HG03571 (cell line): Measurements from ENCODE around the gene TRAF3IP1.
"Not testable (repeated sequence)": the region's sequence is repeated elsewhere in the genome, so short reads cannot be mapped to it uniquely, and the experiment has no call there.

Experiments used
- ATAC-seq: cut with Tn5 transposase; IDR thresholded peaks from one replicate; pipeline ENCODE4 v1.9.1; 2021; ENCODE audit not compliant: unreplicated experiment

TRAF3IP1 gene

DNA sequence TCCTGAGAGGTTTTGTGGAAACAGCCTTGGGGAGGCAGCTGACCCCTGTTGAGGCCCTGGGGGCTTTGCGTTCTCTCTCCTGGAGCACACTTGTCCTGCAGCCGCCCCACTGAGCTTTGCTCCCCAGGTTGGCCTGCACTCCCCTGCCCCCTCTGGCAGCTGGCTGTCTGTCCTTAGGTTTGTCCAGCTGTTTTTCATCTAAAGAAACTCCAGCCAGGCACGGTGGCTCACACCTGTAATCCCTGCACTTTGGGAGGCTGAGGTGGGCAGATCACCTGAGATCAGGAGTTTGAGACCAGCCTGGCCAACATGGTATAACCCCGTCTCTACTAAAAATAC is 84.9 kb downstream of the TRAF3IP1 start:
- not testable (repeated sequence) for ATAC-seq

DNA sequence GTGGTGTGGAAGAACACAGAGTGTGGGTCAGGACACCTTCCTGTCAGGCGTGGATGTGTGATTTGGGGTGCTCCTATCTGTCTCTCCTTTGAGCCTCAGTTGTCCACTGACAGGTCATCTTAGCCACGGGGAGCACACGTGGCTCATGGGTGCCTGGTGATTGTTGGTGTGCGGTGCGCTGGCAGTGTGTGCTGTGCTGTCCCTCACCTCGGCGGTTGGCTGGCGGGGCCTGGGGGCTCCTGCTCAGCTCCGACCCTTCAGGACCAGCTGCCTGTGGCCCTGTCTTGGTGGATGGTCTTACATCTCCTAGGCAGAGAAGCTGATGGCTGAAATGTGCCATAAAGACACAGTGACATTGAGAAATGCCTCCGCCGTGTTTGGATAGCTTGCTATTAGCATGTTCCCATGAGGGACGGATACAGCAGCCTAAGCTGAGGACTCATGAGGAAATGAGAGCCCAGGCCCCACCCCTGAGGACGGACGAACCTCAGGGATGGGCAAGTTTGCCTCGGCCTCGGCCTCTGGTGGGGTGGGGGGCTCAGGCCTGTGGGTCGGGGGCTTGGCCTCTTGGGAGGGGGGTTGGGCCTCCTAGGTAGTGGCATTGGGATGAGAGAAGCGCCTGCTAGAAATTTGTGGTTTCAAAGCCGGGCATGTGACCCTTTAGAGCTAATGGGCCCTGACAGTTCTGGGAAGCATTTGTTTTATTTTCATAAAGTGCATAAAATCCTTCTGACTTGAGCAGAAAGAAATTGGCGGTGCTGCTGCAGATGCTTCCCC is 86.1 kb downstream of the TRAF3IP1 start:
- no peak for ATAC-seq

DNA sequence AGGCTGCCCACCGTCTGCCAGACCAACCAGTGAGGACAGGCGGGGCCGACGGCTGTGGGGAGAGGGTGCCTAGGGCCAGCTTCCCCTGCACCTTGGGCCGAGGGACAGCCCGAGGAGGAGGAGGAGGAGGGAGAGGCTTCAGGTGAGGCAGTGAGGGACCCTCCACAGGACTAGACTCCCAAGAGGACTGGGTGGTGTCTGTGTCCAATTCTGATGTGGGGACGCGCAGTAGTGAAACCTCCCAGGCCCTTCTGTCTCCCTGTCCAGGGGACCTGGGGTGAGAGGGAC is 86.6 kb downstream of the TRAF3IP1 start:
- ATAC-seq: no peak

DNA sequence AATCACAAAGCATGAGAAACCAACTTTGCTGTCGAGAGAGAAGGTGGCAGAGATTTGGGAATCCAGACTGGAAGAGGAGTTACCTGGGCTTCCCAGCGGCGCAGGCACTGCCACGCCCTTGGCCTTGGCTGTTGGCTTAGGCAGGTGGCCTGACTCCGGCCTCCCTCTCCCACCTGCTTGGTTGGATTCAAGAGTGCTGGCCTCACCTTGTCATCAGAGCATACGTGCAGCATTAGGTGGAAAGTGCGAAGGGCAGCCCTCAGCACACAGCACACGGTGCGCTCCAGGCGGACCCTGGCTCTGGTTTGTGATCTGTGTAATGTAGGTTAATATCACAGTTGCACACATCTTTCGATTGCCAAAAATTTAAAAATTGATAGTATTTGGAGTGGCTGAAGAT is 87.2 kb downstream of the TRAF3IP1 start:
- ATAC-seq: no peak

DNA sequence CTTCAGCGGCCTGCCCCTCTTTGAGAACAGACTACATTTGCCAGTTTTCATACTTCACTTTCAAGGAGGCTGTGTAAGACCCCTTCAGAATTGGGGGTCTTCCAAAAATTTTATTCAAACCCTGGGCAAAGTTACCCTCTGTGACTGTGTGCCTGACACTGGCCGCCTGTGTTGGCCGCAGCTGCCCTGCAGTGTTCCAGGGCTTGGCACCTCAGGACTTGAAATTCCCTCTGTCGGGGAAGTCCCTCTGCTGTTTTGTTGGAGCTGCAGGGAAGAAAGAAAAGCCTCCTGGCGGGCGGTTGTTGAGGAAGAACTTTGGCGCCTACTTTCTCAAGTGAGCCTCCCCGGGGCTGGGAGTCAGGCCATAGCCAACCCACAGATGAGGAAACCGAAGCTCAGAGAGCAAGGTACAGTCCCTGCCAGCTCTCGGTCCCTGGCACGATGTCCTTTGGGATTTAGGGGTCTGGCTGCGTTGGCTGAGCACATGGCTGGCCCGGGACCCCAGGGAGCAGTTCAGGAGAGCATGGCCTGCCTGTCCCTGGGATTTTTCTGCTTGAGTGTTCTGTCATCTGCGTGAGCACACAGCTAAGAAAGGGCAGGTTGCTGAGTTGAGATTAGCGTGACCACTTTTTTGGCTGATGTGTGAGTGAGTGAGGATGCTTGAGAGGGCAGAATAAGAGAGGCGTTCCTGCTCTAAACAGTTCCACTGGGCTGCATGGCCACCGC is 88.5 kb downstream of the TRAF3IP1 start:
- ATAC-seq: no peak

DNA sequence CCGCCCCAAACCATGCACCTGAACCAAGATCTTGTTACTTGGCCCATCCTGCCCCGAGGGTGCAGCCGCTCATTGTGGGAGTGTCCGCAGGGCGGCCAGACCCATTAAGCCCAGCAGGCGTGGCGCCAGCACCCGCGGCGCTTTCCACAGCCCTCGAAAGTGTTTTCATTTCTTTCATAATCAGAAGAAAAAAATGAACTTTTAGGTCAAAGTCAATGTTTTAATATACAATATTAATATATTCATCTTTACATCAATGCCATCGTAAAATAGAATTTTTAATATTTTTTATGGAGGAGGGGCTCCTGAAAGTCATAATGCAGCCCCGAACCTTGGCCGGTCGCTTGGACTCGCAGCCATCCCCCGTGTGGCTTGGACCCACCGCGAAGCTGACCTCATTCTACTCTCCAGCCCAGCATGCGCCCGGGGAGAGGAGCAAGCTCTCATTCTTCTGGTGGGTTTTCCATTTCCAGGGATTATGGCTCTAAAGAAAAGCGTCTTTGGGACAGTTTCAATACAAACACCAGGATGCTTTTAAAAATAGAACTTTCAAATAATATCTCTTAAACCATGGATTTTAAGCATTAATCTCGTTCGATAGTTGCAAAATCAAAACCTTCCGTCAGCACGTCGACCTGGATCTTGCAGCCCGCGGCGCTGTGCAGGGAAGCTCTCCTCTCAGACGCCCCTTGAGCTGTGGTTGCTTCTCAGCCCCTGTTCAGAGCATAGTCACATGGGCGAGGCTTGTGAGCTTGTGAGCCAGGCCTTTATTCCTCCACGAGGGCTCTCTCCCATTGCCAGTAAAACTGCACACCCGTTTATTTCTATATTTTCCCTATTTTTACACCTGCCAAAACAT is 89.3 kb downstream of the TRAF3IP1 start:
- no peak for ATAC-seq

DNA sequence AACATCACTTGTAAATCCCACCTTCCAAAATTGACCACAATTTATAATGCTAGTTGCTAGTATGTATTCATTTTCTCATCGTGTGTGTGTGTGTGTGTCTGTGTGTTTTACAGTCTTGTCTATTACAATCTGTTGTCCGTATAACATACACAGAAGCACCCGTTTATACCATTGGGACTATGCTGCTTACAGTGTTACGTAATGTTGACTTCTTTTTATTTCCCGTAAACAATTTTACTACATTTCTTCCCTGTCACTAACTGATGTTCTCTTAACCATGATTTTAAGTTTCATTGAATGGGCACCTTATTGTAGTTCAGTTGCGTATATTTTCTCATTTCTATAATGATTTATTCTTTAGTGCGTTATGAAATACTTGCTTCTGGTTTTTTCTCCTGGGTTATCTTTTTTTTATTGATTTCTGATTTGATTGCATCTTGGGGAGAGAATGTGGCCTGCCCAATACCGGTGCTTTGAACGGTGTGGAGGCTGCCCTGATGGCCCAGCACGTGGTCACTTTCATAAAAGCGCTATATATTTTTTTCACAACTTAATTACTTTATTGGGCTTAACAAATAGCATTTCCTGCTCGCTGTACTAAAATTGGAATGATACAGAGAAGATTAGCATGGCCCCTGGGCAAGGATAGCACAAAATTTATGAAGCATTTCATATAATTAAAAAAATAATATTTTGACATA is 91.9 kb downstream of the TRAF3IP1 start:
- no peak for ATAC-seq

DNA sequence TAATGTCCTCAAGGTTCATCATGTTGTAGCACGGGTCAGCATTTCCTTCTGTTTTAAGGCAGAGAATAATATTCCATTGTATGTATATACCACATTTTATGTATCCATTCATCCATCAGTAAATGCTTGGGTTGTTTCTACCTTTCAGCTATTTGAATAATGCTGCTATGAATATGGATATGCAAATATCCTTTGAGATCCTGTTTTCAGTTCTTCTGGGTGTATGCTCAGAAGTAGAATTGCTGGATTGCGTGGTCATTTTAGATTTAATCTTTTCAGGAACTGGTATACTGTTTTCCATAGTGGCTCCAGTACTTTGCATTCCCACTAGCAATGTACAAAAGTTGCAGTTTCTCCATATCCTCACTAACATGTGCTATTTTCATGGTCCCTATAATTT is 93.0 kb downstream of the TRAF3IP1 start:
- ATAC-seq: no peak

DNA sequence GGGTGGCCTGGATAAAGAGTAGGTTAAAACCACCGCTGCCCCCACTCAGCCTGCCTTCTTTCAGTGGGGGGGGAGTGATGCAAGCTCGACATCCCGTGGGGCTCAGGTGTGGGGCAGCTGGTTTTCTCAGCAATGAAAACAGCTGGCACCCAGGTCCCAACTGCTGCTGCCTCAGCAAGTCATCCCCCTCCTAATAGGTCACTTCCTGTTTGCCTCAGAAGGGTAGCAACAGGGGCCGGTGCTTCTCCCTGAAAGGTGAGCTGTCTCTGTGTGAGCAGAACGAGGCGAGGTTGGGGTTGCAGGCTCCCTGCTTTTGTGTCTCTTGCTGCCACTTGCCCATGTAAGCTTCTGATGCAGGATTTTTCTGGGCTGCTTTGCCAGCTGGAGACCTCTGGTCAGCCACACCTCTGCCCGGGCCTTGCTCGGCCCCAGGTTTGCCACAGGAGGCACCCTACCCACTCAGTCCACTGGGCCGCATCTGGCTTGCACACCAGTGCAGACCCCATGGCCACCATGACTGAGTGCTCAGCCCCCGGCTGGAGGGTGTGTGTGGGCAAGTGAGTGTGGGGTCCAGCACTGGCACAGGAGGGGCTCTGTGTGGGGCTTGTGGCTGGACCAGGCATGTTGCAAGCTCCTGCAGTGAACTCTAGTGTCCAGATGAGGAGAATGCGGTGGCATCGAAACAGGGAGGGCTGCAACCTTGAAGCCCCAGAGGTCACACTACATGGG is 94.9 kb downstream of the TRAF3IP1 start:
- no peak for ATAC-seq

DNA sequence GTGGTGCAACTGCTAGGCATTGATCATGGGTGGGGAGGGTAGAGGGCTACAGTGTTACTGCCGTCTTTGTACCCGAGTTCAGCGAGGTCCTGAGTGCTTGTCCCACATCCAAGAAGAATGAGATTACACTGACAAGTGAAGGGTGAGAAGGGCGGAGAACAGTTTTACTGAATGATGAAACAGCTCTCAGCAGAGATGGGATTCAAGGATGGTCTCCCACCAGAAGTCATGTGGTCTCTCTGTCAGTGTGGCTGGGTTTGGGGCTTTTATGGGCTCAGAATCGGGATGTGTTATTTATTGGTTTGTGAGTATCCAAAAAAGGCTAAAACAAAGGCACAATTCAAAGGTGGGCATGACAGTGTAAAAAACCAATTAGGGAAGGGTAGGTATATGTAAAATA is 95.6 kb downstream of the TRAF3IP1 start:
- ATAC-seq: no peak

DNA sequence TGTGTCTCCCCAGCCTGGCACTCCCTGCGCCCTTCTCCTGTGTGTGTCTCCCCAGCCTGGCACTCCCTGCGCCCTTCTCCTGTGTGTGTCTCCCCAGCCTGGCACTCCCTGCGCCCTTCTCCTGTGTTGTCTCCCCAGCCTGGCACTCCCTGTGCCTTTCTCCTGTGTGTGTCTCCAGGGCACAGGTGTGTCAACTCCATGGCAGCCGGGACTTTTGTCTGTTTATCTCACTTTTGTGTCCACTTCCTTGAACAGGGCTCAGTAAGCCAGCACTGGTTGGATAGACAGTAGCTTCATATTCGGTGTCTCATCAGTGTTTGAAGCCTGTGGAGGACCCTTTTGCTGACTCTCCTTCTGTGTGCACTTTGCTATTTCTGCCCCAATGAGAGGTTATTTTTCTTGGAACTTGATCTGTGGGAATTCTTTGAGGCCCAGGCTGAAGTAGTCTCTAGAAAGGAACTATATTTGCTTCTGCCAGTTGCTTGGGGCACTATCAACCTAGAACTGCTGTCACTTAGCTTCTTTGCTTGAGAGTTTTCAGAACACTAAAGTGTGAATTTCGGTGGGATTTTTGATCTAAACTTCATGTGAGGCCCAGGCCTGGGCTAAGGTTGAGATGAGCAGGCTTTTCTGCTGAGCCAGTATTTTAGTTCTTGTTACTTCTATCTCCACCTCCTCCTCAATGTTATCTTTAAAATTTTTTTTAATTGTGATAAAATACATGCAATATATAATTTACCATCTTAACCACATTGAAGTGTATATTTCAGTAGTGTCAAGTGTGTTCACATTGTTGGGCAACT is 98.1 kb downstream of the TRAF3IP1 start:
- no peak for ATAC-seq

DNA sequence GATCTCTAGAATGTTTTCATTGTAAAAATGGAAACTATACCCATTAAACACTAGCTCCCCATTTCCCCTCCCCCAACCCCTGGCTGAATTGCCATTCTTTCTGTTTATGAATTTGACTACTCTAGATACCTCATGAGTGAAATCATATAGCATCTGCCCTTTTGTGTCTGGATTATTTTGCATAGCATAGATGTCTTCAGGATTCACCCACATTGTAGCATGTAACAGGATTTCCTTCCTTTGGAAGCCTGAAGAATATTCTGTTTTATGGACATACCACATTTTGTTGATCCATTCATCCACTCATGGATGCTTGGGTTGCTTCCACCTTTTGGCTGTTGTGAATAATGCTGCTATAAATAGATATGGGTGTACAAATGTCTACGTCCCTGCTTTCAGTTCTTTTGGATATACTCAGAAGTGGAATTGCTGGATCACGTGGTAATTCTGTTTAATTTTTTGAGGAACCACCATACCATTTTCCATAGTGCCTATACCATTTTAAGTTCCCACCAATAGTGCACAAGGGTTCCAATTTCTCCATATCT is 98.8 kb downstream of the TRAF3IP1 start:
- ATAC-seq: no peak

DNA sequence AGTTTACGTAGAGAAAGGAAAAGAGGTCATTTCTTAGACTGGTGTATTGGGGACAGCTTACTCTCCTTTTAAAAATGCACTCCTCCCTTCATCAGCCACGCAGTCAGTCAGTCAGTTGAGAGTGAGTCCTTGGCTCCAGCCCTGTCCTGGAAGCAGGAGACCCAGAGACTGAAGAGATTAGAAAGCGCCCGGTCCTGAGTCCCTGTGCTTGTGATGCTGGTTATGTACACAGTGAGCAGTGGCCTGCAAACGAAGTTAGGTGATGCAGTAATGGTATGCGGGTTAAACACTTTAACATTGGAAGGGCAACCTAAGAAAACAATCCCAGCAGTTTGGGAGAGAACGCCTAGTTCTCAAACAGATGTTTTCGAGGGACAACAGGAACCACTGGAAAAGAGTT is 100.1 kb downstream of the TRAF3IP1 start:
- no peak for ATAC-seq

DNA sequence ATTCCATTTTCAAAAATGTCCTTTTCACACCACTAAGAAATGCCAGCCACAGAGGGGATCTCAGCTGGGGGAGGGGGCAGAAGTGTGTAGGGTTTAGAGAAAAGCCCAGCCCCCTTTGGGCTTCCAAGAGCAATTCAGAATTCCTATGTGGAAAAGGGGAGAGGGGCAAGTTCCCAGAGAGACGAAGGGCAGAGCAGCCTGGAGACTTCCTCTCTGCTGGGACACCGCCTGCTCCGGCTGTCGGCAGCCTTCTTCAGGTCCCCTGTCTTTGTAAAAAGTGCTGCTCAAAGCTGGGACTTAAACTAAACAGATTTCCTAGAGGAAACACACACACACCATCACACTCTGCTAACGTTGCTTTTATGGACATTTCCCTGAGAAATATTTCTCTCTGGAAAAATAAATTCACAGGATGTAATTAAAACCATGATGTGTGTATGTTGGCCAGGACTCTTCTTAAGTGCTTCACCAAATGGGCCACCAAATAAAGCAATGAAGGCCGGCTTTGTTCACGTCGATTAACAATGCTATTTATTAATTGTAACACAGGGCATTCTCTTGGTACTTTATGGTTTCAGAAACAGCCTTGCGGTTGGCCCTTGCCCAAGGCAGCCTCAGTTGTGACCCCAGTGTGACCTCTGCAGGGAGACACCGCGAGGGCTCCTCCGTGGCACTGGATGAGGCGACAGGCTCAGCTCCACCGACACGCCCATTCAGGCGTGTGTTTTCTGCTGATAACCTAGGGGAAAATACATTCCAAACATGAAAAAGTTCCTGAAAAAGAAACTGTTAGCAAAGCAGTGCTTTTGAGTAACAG is 100.8 kb downstream of the TRAF3IP1 start:
- no peak for ATAC-seq

DNA sequence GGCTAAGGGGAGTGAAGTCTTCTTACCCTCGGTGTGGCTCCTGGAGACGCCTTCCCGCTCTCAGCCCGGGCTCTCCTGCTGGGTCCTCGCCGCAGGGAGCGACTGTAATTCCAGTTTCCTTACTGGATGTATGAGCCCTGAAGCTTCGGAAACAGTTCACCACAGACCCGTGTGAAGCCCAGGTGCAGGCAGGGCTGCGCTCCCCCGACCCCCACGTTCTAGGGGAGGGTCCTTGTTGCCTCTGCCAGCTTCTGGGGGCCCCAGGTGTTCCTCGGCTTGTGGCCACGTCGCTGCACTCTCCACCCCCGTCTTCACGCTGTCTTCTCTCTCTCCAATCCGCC is 101.3 kb downstream of the TRAF3IP1 start:
- ATAC-seq: no peak

DNA sequence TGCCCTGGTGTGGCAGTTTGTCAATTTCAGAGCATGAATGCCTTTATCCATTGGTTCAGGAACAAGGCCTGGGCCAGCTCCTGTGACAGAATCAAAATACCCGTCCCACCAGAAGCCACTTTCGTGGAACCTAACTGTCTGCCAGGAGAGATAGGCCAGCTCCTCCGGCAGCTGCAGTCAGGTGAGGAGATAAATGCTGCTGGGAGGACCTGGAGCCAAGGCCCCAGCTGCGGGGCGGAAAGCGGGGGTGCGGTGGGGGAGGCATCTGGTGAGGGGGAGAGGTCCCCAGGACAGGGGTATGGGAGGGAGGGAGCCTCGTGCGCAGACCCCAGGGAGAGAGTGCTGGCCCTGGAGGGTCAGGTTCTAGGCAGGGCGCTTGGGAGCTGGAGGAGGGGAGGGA is 102.0 kb downstream of the TRAF3IP1 start:
- ATAC-seq: no peak

DNA sequence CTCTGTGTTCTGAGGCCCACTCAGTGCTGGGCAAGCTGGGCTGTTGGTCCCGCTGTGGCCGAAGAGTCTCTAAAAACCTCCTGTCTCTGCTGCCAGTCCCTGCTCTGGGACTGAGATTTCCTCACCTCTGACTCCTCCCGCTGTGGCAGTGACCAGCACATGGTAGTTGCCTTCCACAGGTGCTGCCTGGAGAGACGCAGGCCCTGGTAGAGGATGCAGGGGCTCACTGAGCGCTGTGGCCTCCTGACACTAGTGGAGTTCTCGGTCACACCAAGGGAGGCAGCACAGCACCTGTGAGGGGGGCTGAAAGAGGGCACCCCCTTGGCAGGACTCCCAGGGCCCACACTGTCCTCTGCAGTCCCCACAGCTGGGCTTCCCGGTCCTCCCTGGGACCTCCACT is 102.6 kb downstream of the TRAF3IP1 start:
- no peak for ATAC-seq

DNA sequence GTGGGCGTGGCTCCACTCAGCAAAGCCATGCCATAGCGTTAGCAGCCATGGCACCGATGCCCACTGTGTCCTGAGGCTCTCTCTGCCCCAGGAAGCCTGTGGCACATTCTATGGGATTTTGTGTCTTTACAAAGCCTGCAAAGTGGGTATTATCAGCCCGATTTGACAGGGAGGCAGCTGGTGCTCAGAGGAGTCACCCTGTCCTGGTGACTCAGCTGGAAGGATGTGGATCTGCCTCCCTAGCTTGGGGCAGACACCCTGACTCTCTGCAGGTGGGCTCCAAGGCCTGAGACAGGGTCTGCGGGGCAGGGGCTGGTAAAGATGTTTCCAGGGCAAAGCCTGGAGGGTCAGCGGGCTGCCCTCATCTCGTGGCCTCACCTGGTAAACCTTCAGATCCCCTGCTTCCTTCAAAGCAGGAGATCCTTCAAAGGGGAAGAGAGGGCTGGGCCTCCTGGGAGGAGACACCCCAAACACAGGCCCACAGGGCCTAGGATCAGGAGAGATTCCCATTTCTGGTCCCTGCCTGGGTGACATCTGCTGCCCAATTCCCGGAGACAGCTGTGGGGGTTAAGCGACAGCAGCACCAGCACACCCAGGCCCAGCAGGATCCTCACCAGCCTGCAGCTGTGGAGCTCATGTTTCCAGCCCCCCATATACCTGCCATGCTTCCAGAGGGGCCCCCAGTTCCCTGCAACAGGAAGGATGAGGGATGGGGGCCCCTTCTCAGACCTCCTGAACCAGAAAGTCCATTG is 103.4 kb downstream of the TRAF3IP1 start:
- ATAC-seq: no peak
